GM20431 (cell line): Measurements from ENCODE around the gene LIMS4.
"Not testable (repeated sequence)": the region's sequence is repeated elsewhere in the genome, so short reads cannot be mapped to it uniquely, and the experiment has no call there.

ENCODE experiments used
- in situ Hi-C: fragments of 300-500 bp; cut with MseI, MboI; formaldehyde crosslinking; loops from one replicate; pipeline ENCODE4 v1.15.0; 2020; ENCODE audit warnings: low sequenced_read_pairs; ENCODE audit not compliant: unreplicated experiment

Gene LIMS4

GRCh38 chr2:110455080-110455670 is 17.4 kb downstream of the LIMS4 start:
- in situ Hi-C loops = not testable (repeated sequence)

DNA sequence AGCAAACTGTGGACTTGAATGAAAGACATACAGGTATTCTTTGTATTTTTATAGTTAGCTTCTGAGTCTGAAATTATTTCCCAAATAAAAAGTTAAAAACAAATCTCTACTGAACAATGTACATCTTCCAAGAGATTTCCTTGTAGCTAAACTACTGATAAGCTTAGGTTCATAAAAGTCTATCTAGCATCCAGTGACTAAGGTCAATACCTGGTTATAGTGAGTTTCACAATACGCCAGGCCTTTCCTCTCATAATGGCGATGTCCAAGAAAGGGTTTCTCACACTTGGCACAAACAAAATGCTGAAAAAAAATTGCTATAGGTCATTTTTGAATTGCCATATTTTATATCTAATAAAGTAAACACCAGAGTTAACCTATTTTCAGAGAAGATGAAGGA is 21.7 kb downstream of the LIMS4 start:
- in situ Hi-C loops = not testable (repeated sequence)

- in situ Hi-C loops = not testable (repeated sequence)
These were observed 23.3 kb downstream of the LIMS4 start for GRCh38 chr2:110449127-110449947.

GRCh38 chr2:110446644-110447043 is 26.0 kb downstream of the LIMS4 start:
- in situ Hi-C loops = not testable (repeated sequence)

GRCh38 chr2:110443305-110444005 is 29.2 kb downstream of the LIMS4 start:
- in situ Hi-C loops = not testable (repeated sequence)

GRCh38 chr2:110441905-110442304 is 30.7 kb downstream of the LIMS4 start:
- in situ Hi-C loops = not testable (repeated sequence)

DNA sequence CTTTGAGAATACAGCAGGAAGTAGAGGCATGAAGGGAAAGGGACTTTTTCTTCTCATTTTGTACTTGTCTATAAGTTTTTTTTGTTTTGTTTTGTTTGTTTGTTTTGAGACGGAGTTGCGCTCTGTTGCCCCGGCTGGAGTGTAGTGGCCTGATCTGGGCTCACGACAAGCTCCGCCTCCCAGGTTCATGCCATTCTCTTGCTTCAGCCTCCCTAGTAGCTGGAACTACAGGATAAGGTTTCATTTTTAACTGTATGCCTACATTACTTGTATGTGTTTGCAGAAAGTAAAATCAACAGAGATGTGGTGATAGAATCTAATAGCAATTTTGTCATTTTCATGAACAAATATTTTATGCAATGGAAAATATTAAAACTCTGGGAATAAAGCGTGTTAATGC is 38.1 kb downstream of the LIMS4 start:
- in situ Hi-C loops = not testable (repeated sequence)

GRCh38 chr2:110425725-110426124 is 46.9 kb downstream of the LIMS4 start:
- in situ Hi-C loops = not testable (repeated sequence)

DNA sequence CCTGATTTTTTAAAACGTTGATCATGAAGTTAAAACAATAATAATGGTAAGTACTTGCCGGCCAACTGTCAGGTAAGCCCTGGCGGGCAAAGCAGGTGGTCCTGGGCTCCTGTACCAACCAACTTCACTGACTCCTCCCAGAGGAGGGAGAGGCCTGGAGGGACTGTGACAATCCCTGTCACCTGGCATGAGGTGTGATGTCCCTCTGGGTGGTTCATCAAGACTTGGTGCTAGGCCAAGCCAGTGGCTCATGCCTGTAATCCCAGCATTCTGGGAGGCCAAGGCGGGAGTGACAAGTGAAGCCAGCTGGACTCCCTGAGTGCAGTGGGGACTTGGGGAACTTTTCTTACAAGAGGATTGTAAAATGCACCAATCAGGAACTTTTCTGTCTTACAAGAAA is 48.2 kb downstream of the LIMS4 start:
- in situ Hi-C loops = not testable (repeated sequence)

GRCh38 chr2:110423574-110423962 is 49.0 kb downstream of the LIMS4 start:
- in situ Hi-C loops = not testable (repeated sequence)

DNA sequence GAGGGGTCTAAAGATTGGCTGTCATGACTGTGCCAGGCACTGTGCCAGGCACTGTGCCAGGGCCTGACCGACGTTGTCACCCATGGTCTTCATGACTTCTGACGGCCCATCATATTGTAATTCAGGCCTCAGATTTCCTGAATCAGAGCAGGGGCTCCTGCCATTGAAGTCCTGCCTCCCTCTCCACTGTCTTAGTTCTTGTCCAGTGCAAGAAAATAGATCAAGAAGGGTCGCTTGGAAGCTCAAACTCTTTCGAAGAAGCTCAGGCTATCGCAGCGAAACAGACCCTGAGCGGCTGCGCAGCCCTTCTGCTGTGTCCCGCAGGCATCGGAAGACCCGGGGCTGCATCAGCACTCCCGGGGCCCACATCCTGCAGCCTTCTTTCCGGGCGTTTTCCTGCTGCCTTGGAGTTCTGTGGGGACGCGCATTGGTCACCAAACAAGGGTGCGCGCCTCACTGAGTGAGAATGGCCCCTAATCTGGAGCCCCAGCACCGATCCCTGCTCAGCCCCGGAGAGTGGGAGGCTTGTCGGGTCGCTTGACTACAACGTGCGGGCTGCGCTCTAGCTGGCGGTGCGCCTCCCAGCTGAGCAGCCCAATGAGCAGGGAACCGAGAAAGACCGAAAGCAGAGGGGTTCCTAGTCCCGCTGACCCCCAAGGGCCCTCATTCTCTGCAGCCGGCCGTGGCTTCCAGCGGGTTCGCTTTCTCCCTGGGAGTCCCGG is 49.6 kb downstream of the LIMS4 start:
- in situ Hi-C loops = not testable (repeated sequence)

- in situ Hi-C loops = not testable (repeated sequence)
These were observed 51.8 kb downstream of the LIMS4 start for GRCh38 chr2:110420641-110421354.

DNA sequence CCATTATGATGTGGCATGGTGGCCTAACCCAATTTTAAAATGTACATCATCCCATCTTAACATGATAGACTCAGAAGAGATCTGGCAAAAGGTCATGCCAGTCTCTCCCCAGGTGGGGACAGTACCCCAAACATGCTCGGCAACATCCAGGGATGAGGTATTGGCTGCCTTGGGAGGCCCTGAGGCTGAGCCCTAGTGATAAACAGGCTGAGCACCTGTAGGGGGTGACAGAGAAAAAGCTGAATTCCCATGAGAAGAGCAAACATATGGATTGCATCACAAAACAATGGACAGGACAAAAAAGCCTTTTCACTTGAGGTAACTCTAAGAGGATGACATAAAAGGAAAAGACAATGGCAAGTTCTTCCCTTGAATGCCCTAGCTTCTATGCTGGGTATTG is 65.5 kb downstream of the LIMS4 start:
- in situ Hi-C loops = not testable (repeated sequence)

GRCh38 chr2:110404988-110405387 is 67.6 kb downstream of the LIMS4 start:
- in situ Hi-C loops = not testable (repeated sequence)

DNA sequence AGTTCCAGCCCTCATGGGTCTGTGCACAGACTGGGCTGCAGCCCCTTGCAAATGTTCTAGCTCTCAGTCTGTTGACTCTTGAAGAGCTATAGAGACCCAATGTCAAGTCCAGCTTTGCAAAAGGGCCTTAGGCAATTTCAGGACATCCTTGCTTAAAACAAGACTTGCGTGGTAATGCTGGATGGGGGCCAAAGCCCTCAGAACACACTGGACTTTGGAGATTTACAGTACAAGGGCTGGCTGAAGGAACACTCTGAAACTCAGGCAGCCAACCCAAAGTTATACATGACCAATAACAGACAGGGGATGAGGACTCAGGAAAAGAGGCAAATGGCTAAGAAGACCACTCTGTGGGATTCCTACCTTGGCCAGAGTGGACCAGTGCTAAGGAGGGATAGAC is 68.4 kb downstream of the LIMS4 start:
- in situ Hi-C loops = not testable (repeated sequence)

DNA sequence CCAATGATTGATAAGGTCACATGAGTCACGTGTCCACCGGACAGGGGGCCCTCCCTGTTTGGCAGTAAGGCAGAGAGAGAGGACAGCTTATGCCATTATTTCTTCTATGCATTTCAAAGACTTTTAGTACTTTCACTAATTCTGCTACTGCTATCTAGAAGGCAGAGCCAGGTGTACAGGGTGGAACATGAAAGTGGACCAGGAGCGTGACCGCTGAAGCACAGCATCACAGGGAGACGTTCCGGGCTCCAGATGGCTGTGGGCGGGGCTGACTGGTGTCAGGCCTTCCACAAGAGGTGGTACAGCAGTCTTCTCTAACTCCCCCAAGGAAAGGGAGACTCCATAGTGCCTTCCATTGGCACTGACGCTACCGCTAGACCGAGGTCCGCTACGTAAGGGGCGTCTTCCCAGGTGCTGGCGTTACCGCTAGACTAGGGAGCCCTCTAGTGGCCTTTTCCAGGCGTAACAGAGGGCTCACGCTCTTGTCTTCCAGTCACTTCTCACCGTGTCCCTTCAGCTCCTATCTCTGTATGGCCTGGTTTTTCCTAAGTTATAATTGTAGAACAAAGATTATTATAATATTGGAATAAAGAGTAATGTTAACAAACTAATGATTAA is 71.5 kb downstream of the LIMS4 start:
- in situ Hi-C loops = not testable (repeated sequence)

- in situ Hi-C loops = not testable (repeated sequence)
These were observed 73.2 kb downstream of the LIMS4 start for GRCh38 chr2:110399378-110399777.

DNA sequence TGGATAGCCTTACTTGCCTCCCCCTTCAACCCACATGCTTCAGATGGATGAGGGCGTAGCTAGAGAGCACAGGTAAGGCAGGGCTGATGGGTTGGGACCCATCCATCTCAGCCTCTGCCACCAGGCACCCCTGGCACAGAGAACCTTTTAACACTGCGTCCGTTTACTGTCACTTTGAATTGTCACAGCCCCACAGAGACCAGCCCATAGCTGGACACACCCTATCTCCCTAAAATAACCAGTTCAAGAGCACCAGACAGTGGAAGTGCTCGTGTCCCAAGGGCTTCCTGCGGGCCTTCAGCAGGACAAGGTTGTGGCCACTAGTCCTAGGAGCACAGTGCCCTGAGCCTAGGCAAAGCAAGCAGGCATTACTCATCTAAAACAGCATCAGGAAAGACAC is 76.6 kb downstream of the LIMS4 start:
- in situ Hi-C loops = not testable (repeated sequence)
